DOHH2 (cell line): ENCODE measurements around the gene MARCHF10.

Source experiments
- H3F3A ChIP-seq: fragments of 200-600 bp; sonication (generic), shearing (Covaris generic); 2 replicates; pipeline ENCODE4 v1.6.0; 2016; ENCODE audit warnings: antibody characterized with exemption, mild to moderate bottlenecking; ENCODE audit not compliant: control insufficient read depth, insufficient read depth
- H3K27ac ChIP-seq: fragments of 200-600 bp; sonication (generic); 2 replicates; pipeline ENCODE4 v1.5.1; 2014; ENCODE audit warnings: low read depth, mild to moderate bottlenecking, low read length, moderate library complexity
- H3K27me3 ChIP-seq: fragments of 200-600 bp; sonication (generic); 2 replicates; pipeline ENCODE4 v1.6.1; 2014; ENCODE audit warnings: mild to moderate bottlenecking, low read length, mixed read lengths; ENCODE audit not compliant: control insufficient read depth
- H3K36me3 ChIP-seq: fragments of 200-600 bp; sonication (generic); 2 replicates; pipeline ENCODE4 v1.6.1; 2014; ENCODE audit warnings: mild to moderate bottlenecking, low read length, moderate library complexity, mixed read lengths; ENCODE audit not compliant: control insufficient read depth
- H3K4me1 ChIP-seq: fragments of 200-600 bp; sonication (generic); 2 replicates; pipeline ENCODE4 v1.6.1; 2014; ENCODE audit warnings: mild to moderate bottlenecking, low read length, mixed read lengths; ENCODE audit not compliant: control insufficient read depth
- H3K4me2 ChIP-seq: fragments of 200-600 bp; sonication (generic); 2 replicates; pipeline ENCODE4 v1.6.0; 2014; ENCODE audit warnings: mild to moderate bottlenecking, low read length, moderate library complexity
- H3K4me3 ChIP-seq: fragments of 200-600 bp; sonication (generic); 2 replicates; pipeline ENCODE4 v1.5.1; 2014; ENCODE audit warnings: mild to moderate bottlenecking, low read length, mixed read lengths
- H3K79me2 ChIP-seq: fragments of 200-600 bp; sonication (generic); 2 replicates; pipeline ENCODE4 v1.6.1; 2014; ENCODE audit warnings: mild to moderate bottlenecking, low read length, mixed read lengths; ENCODE audit not compliant: control insufficient read depth
- H3K9me2 ChIP-seq: fragments of 200-600 bp; sonication (generic); replicated peaks from 2 replicates; pipeline ENCODE4 v1.6.1; 2014; ENCODE audit warnings: mild to moderate bottlenecking, low read length, mixed read lengths; ENCODE audit not compliant: control insufficient read depth
- H3K9me3 ChIP-seq: fragments of 200-600 bp; sonication (generic); 2 replicates; pipeline ENCODE4 v1.6.1; 2014; ENCODE audit warnings: antibody characterized with exemption, low read length, mixed read lengths; ENCODE audit not compliant: control insufficient read depth, insufficient read depth
- H4K20me1 ChIP-seq: fragments of 200-600 bp; sonication (generic); 2 replicates; pipeline ENCODE4 v1.6.0; 2014; ENCODE audit warnings: low read depth, mild to moderate bottlenecking, antibody characterized with exemption, low read length, moderate library complexity; ENCODE audit not compliant: control insufficient read depth, insufficient read depth
- CTCF ChIP-seq: fragments of 200-600 bp; sonication (generic); IDR thresholded peaks from one replicate; pipeline ENCODE4 v1.5.1; 2014; ENCODE audit warnings: antibody characterized with exemption, mild to moderate bottlenecking, low read depth, low read length; ENCODE audit not compliant: poor library complexity, severe bottlenecking
- EZH2phosphoT487 ChIP-seq: fragments of 200-600 bp; sonication (generic); IDR thresholded peaks from 2 replicates; pipeline ENCODE4 v1.6.1; 2017; ENCODE audit warnings: borderline replicate concordance, mild to moderate bottlenecking, antibody characterized with exemption, low read length, moderate library complexity, mixed read lengths

MARCHF10 gene

GRCh38 chr17:62657690-62658089 is 150.4 kb downstream of the MARCHF10 start:
- Histone ChIP-seq H3K9me3 (no peaks in the 10 kb centered on the region), H3K36me3 (no peaks in the 10 kb centered on the region), H3K79me2 (no peaks in the 10 kb centered on the region), H3K27ac (no peak overlapping the region), H3K4me1 (peaks cover 11% of the 10 kb centered on the region), H3F3A (no peaks in the 10 kb centered on the region), H3K9me2 (no peaks in the 10 kb centered on the region), H3K4me3 (no peak overlapping the region), H3K27me3 (peaks cover 27% of the 10 kb centered on the region), H3K4me2 (no peak overlapping the region), H4K20me1 (no peaks in the 10 kb centered on the region)
- TF ChIP-seq CTCF (no peak), EZH2phosphoT487 (no peak)

GRCh38 chr17:62657145-62657665 is 150.9 kb downstream of the MARCHF10 start:
- Histone ChIP-seq H3F3A (no peaks in the 10 kb centered on the region), H4K20me1 (no peaks in the 10 kb centered on the region), H3K27ac (no peak overlapping the region), H3K4me2 (no peak overlapping the region), H3K79me2 (no peaks in the 10 kb centered on the region), H3K36me3 (no peaks in the 10 kb centered on the region), H3K4me3 (no peak overlapping the region), H3K9me2 (no peaks in the 10 kb centered on the region), H3K4me1 (peaks cover 16% of the 10 kb centered on the region), H3K27me3 (peaks cover 30% of the 10 kb centered on the region), H3K9me3 (no peaks in the 10 kb centered on the region)
- TF ChIP-seq CTCF (no peak), EZH2phosphoT487 (no peak)

- H3K27me3 ChIP-seq = peaks cover 34% of the 10 kb centered on the region
- H3K4me3 ChIP-seq = no peak overlapping the region
- H3K9me3 ChIP-seq = no peaks in the 10 kb centered on the region
- no peaks in the 10 kb centered on the region for H3F3A ChIP-seq
- H4K20me1 ChIP-seq = no peaks in the 10 kb centered on the region
- H3K79me2 ChIP-seq = no peaks in the 10 kb centered on the region
- H3K27ac ChIP-seq = no peak overlapping the region
- H3K4me1 ChIP-seq = peaks cover 22% of the 10 kb centered on the region
- no peaks in the 10 kb centered on the region for H3K9me2 ChIP-seq
- no peak overlapping the region for H3K4me2 ChIP-seq
- TF ChIP-seq EZH2phosphoT487 = no peak
- TF ChIP-seq CTCF = no peak
- no peaks in the 10 kb centered on the region for H3K36me3 ChIP-seq
Measured at GRCh38 chr17:62656446-62656845, 151.7 kb downstream of the MARCHF10 start.
